Measurements from ENCODE around the gene OTUD6A.
A peak's percentile ranks its signal among the peaks of the same experiment; 100 is the strongest.

Gene OTUD6A, protein sequence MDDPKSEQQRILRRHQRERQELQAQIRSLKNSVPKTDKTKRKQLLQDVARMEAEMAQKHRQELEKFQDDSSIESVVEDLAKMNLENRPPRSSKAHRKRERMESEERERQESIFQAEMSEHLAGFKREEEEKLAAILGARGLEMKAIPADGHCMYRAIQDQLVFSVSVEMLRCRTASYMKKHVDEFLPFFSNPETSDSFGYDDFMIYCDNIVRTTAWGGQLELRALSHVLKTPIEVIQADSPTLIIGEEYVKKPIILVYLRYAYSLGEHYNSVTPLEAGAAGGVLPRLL

DNA sequence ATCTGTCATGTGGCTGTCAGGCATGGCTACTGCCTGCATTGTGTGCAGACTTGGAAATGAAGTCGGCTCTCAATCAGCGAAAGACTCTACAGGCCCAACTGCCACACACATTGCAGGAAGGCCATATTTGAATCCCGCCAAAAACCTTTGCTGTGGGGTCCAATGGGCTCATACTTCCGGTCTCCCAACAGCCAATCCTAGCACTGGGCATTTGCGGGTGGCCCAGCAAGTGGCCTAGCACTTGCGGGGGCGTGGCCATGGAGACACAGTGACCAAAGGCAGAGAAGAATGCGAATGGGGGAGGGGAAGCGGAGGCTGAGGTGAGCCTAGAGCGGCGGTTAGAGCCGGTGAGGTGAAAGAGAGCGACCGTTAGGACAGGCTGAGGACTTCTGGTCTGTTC lies at the start of gene OTUD6A:
Gene OTUD6A, plus strand, starts transcription at position 382 of the 400 bp plus-strand sequence. CDS start 68 bp downstream, outside the sequence.
- DNase-seq (ENCODE audit: low spot score) = no peak

DNA sequence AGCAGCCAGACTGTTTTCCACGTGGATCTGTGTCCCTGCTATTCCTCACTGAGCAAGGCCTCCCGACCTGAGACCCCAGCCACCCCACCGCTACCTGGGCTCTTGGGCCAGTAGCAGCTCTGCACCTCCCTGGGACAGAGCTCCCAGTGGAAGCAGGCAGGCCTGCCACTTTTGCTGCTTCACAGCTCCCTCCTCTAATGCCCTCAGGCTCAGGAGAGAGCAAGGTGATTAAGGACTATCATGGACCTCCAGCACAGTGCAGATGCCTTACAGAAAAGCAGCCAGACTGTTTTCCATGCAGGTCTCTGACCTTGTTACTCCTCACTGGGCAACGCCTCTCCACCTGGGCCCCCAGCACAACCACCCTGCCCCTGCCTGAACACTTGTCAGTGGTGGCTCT lies 49.5 kb upstream of the OTUD6A start:
- DNase-seq (ENCODE audit: low spot score) = no peak

DNA sequence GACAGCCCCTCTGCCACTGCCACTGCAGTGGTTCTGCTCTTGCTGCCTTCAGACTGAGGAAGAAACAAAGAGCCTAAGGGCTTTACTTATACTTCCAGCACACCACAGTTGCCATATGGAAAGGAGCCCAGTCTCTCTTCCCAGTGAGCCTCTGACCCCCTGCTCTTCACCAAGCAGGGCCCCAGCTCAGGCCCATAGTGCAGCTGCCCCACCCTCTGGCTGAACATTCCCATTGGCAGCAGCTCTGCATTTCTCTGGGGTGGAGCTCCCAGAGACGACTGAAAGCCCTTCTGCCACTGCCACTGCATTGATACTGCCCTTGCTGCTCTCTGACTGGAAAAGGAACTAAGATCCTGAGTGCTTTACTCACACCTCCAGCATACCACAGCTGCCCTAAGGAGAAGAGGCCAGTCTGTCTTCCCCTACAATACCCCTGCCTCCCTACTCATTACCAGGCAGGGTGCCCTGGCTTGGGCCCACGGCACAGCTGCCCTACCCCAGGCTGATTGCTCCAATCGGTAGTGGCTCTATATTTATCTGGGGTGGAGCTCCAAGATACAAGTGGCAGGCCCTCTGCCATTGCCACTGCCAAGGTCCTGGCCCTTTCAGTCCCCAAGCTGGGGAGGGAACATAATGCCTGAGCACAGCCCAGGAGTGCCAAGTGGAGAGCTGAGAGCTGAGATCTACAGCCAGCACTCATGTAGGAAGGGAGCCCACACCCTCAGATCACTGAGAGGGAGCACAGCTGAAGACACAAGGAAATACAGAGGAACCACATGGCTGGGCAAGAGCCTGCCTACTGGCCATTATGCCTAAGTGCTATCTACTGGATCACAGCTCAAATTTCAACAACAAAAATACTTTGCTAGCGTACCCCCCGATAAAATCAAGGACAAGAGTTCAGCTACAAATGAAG lies 48.5 kb upstream of the OTUD6A start:
- DNase-seq (ENCODE audit: low spot score) = no peak

GRCh38 chrX:70016513-70016912 lies 45.7 kb upstream of the OTUD6A start:
- DNase-seq (ENCODE audit: low spot score) = no peak

- DNase-seq (ENCODE audit: low spot score) = no peak
Observed at GRCh38 chrX:70022616-70023015, 39.6 kb upstream of the OTUD6A start.

- no peak for DNase-seq (ENCODE audit: low spot score)
Observed at GRCh38 chrX:70025464-70025863, 36.8 kb upstream of the OTUD6A start.

- DNase-seq (ENCODE audit: low spot score) = no peak
Observed at GRCh38 chrX:70026112-70026850, 36.0 kb upstream of the OTUD6A start.

DNA sequence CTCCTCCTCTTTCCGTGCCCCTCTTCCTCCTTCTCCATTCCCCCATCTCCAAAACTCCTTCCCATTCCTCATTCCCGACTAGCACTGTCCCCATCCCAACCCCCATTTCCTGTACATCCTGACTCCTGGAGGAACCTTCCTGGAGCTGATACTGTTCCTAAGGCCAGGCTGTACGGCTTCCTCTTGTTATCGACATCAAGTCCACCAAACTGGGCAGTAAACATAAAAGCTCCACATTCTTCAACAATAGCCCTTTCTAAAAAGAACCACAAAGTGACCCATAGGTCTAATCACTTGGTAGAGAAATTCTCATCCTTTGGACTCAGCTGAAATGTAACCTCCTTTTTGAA lies 35.4 kb upstream of the OTUD6A start:
- DNase-seq (ENCODE audit: low spot score) = no peak

GRCh38 chrX:70029863-70030262 lies 32.4 kb upstream of the OTUD6A start:
- no peak for DNase-seq (ENCODE audit: low spot score)

GRCh38 chrX:70030301-70030767 lies 31.9 kb upstream of the OTUD6A start:
- DNase-seq (ENCODE audit: low spot score) = peak; percentile 59

- no peak for DNase-seq (ENCODE audit: low spot score)
Observed at GRCh38 chrX:70032792-70033191, 29.5 kb upstream of the OTUD6A start.

DNA sequence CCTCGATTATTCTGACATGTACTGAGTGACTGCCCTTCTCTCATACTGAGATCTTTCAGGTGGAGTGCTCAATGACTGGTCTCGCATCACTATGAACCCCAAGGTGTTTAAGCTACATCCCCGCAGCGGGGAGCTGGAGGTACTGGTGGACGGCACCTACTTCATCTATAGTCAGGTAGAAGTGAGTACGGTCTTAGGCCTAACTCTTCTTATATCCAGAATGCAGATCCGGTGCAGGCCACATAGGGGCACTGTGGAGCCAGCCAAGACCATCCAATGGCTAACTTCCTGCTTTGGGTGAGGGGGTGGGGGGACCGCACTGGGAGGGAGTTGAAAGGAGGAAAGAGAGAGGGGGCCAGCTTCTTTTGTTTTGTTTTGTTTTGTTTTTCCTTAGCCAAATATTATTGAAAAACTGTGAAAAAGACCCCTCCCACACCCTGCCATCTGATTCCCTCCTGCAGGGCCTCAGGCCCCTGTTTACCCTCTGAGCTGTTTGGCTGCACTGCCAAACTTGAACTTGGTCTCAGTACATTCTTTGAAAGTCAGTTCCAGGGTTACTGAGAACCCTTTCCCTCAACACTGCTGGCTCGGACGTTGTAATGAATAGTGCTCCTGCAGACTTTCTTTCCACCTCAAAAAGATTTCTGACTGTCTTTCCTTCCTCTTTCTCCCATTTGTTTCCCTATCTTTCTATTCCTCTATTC lies 28.8 kb upstream of the OTUD6A start:
- DNase-seq (ENCODE audit: low spot score) = peak; percentile 37

- no peak for DNase-seq (ENCODE audit: low spot score)
Observed at GRCh38 chrX:70034646-70035045, 27.6 kb upstream of the OTUD6A start.

DNA sequence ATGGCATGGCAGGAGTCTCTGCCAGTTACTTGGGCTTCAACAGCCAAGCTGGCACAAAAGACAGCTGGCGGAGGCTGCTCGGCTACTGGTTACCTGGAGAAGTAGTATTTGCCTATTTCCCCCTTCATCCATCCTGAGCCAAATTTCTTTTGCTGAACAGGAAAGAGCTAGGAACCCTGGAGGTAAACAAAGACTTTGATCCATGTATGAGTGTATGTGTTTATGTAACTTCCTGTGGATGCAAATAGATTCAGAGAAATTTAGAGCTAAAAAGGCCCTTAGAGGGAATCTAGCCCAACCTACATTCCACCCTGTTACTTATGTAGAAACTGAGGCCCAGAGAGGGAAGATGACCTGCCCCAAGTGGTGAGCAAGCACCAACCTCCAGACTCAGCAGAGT lies 23.7 kb upstream of the OTUD6A start:
- no peak for DNase-seq (ENCODE audit: low spot score)

DNA sequence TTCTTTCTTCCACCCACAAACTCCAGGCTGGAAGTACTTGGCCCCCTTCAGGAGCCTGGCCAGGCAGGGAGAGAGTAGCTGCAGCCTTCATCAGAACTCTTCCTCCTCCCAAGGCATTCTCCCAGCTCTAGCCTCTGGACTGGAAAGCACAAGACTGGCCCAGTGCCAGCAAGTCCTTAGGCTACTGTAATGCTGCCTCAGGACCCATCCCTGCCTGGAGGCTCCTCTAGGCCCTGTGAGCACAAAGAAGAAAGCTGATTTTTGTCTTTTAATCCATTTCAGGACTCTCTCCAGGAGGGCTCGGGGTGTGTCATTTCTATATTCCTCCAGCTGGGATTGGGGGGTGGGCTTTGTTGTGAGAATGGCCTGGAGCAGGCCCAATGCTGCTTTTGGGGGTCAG lies 23.3 kb upstream of the OTUD6A start:
- no peak for DNase-seq (ENCODE audit: low spot score)

- DNase-seq (ENCODE audit: low spot score) = no peak
Observed at GRCh38 chrX:70039758-70040157, 22.5 kb upstream of the OTUD6A start.

- no peak for DNase-seq (ENCODE audit: low spot score)
Observed at GRCh38 chrX:70041993-70042392, 20.3 kb upstream of the OTUD6A start.

DNA sequence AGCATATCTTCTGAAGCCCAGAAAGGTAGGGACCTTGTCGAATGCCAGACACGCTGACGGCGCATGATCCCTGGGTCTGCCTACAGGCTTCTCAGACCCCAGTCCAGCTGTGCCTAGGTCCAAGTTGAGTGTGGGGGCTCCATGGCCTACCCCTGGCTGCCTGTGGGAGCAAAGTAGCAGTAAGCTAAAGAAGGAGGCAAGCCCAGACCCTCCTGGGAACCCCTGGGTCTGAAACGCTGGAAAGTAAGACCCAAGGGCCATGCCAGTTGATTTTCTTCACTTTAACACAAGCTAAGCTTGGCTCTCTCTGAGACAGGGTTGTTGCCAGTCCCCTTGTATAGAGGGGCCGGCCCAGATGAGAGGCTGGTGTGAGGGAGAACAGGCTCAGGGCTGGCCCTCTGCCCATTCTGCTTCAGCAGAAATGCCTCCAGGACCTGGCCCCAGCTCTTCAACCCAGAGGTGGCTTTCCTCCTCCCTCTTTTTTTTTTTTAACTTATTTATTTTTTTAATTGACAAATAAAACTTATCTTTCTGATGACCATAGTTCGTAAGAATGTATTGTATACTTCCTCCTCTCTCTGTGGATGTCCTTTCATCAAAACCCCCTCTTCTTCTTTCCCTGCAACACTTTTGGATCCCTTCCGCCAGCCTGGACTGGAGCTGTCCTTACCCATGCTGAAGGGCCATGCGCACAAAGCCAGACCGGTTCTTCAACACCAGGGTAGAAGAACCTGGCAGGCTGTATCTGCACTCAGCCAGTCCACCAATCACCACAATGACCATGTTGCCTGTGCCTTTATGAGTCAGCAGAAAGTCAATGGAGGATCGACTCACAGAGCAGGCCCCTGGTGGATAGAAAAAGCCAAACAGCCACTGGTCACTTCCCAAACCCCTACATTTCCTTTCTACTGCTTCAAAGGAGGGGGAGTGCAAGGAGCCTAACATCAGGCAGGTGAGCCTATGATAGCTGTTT lies 19.6 kb upstream of the OTUD6A start:
- DNase-seq (ENCODE audit: low spot score) = no peak

- no peak for DNase-seq (ENCODE audit: low spot score)
Observed at GRCh38 chrX:70043685-70044084, 18.6 kb upstream of the OTUD6A start.

DNA sequence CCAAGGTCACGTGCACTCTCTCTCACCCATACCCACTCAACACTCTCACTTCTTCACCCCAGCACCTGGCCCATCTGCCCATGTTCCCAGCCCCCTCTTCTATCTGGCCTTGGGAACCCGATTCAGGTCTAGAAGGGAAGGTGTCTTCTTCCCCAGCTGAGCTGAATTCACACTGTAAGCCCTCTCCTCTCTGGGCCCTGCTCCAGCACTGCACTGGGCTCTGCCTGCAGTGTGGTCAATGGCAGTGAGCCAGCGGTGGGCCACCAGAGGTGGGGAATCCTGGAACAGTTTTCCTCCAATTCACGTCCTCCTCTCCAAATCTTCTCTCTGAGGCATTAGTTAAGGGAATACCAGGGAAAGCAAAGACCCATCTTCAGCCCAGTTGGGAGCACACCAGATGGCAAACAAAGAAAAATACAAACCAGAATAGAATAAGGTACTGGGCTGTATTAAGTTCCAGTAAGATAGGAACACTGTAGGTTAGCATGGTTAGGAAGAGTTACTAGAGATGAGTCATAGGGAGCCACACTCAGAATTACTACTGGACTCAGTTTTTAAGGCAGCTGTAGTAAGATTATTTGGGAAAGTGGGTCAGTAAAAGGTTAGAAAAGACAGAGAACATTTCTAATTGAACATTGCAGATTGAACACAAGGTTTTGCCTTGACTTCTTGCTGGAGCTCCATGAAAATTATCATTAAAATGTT lies 17.6 kb upstream of the OTUD6A start:
- DNase-seq (ENCODE audit: low spot score) = peak; percentile 29

Measured in hepatic stellate cell (primary cell).